HEK293T (cell line): ENCODE results near the gene DNM1L.

ENCODE experiments used
- CTCF ChIA-PET: fragments of 350-600 bp; formaldehyde crosslinking; extraction: SDS; loops from one replicate; lab custom pipeline; 2021; ENCODE audit warnings: antibody characterized with exemption, inconsistent platforms; lab: Yijun Ruan, JAX
- POLR2A ChIA-PET: fragments of 350-600 bp; formaldehyde crosslinking; extraction: SDS; loops from one replicate; lab custom pipeline; 2020; ENCODE audit warnings: antibody characterized with exemption, inconsistent platforms; lab: Yijun Ruan, JAX
- DNase-seq: peaks from one replicate; pipeline ENCODE4 v3.0.0; 2012; ENCODE audit warnings: mixed read lengths; ENCODE audit errors: extremely low spot score
- ARNT ChIP-seq: fragments of 450-650 bp; IDR thresholded peaks from 2 replicates; pipeline ENCODE4 v1.6.1; 2017; ENCODE audit warnings: mild to moderate bottlenecking
- BHLHE40 ChIP-seq: fragments of 450-650 bp; IDR thresholded peaks from 2 replicates; pipeline ENCODE4 v1.6.1; 2016; ENCODE audit warnings: mild to moderate bottlenecking, moderate library complexity, borderline replicate concordance
- CTBP1 ChIP-seq: fragments of 450-650 bp; IDR thresholded peaks from 2 replicates; pipeline ENCODE4 v1.6.1; 2016; ENCODE audit warnings: borderline replicate concordance
- ELF4 ChIP-seq: fragments of 450-650 bp; IDR thresholded peaks from 2 replicates; pipeline ENCODE4 v1.6.1; 2017; ENCODE audit warnings: antibody characterized with exemption
- FOXA1 ChIP-seq: fragments of 450-650 bp; IDR thresholded peaks from 2 replicates; pipeline ENCODE4 v1.6.1; 2016; ENCODE audit warnings: mild to moderate bottlenecking
- FOXK2 ChIP-seq: fragments of 450-650 bp; IDR thresholded peaks from 2 replicates; pipeline ENCODE4 v1.6.1; 2016; ENCODE audit warnings: mild to moderate bottlenecking
- FOXM1 ChIP-seq: fragments of 450-650 bp; IDR thresholded peaks from 2 replicates; pipeline ENCODE4 v1.6.1; 2017; ENCODE audit warnings: mild to moderate bottlenecking, borderline replicate concordance
- HDGF ChIP-seq: fragments of 450-650 bp; IDR thresholded peaks from 2 replicates; pipeline ENCODE4 v1.6.1; 2017; ENCODE audit warnings: antibody characterized with exemption, borderline replicate concordance
- L3MBTL2 ChIP-seq: fragments of 450-650 bp; conservative IDR thresholded peaks from 2 replicates; pipeline ENCODE4 v1.6.1; 2016; ENCODE audit warnings: mild to moderate bottlenecking
- LEF1 ChIP-seq: fragments of 450-650 bp; IDR thresholded peaks from 2 replicates; pipeline ENCODE4 v1.6.1; 2017; ENCODE audit warnings: mild to moderate bottlenecking, borderline replicate concordance
- NFRKB ChIP-seq: fragments of 450-650 bp; IDR thresholded peaks from 2 replicates; pipeline ENCODE4 v1.6.1; 2016; ENCODE audit warnings: mild to moderate bottlenecking, moderate library complexity
- PKNOX1 ChIP-seq: fragments of 450-650 bp; IDR thresholded peaks from 2 replicates; pipeline ENCODE4 v1.6.1; 2016
- SP1 ChIP-seq: fragments of 450-650 bp; IDR thresholded peaks from 2 replicates; pipeline ENCODE4 v1.6.1; 2017
- SUZ12 ChIP-seq: fragments of 450-650 bp; IDR thresholded peaks from 2 replicates; pipeline ENCODE4 v1.6.1; 2016; ENCODE audit warnings: mild to moderate bottlenecking
- TARDBP ChIP-seq: fragments of 450-650 bp; IDR thresholded peaks from 2 replicates; pipeline ENCODE4 v1.6.1; 2016
- ZNF384 ChIP-seq: fragments of 450-650 bp; IDR thresholded peaks from 2 replicates; pipeline ENCODE4 v1.6.1; 2016

DNM1L gene

DNA sequence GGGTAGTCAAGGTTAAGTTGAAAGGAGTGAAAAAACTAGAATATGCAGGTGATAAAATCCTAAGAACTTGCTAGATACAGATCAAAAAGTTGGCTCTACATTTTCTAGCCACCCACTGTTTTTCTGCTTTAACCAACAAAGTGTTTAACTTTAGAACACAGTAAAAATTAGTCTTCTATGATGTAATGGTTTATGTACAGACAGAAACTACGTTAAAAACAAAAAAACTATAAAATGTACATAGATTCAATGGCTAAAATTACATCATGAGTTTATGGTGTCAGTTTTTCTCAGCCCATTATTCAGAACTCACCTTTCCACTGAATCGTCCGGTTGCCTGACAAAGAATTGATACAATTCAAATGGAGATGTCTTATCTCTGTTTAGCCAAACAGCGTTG is 74.5 kb downstream of the DNM1L start:
- DNase-seq, result no peak
- ChIA-PET POLR2A (no interaction called here), CTCF (no interaction called here)
- TF ChIP-seq ARNT, result no peak
- TF ChIP-seq SUZ12, result no peak
- TF ChIP-seq FOXK2, result no peak
- no peak for TF ChIP-seq HDGF
- no peak for TF ChIP-seq FOXA1
- TF ChIP-seq PKNOX1, result no peak
- TF ChIP-seq NFRKB, result no peak
- no peak for TF ChIP-seq ZNF384
- no peak for TF ChIP-seq SP1
- TF ChIP-seq CTBP1, result no peak
- no peak for TF ChIP-seq ELF4
- no peak for TF ChIP-seq LEF1
- TF ChIP-seq BHLHE40, result no peak
- no peak for TF ChIP-seq TARDBP
- TF ChIP-seq L3MBTL2, result no peak
- no peak for TF ChIP-seq FOXM1

- ChIA-PET CTCF (interaction anchor here (0.9 to 1.3 kb wide), 3 partner anchors 15 to 1101 kb away, joined by 3 to 5 read pairs (median 3); no protein-coding TSS in a partner anchor), POLR2A (interaction anchor here (2.4 kb wide), 2 partner anchors 144 to 1268 kb away, joined by 15 to 19 read pairs; partner anchors contain the start of genes ALG10 and PKP2)
- TF ChIP-seq L3MBTL2 (no peak), TARDBP (no peak), FOXM1 (no peak), LEF1 (no peak), SP1 (no peak), CTBP1 (no peak), ZNF384 (no peak), NFRKB (no peak), ELF4 (no peak), BHLHE40 (no peak), PKNOX1 (no peak), ARNT (no peak), FOXA1 (no peak), HDGF (no peak), SUZ12 (no peak), FOXK2 (no peak)
- DNase-seq, result no peak
Measured at GRCh38 chr12:32754111-32754510, 75.0 kb downstream of the DNM1L start.

- CTCF ChIA-PET, result interaction anchor here (0.6 to 2.7 kb wide), 27 partner anchors 11 to 1268 kb away, joined by 3 to 15 read pairs (median 4); partner anchors contain the start of genes ALG10 and PKP2
- TF ChIP-seq ZNF384 (no peak), TARDBP (no peak), PKNOX1 (no peak), ARNT (0 out of 2 replicates have a peak, but pooled peaks have one; percentile 16), SP1 (no peak), SUZ12 (no peak), L3MBTL2 (no peak; the same call in 1 of the 2 replicates), CTBP1 (no peak), ELF4 (peak; percentile 64), LEF1 (no peak)
- POLR2A ChIA-PET, result interaction anchor here (0.7 to 2.4 kb wide), 25 partner anchors 9 to 1267 kb away, joined by 3 to 19 read pairs (median 5); partner anchors contain the start of genes ALG10, DNM1L and PKP2
- DNase-seq, result peak; percentile 79
Measured at GRCh38 chr12:32755051-32755653, 76.1 kb downstream of the DNM1L start.

DNA sequence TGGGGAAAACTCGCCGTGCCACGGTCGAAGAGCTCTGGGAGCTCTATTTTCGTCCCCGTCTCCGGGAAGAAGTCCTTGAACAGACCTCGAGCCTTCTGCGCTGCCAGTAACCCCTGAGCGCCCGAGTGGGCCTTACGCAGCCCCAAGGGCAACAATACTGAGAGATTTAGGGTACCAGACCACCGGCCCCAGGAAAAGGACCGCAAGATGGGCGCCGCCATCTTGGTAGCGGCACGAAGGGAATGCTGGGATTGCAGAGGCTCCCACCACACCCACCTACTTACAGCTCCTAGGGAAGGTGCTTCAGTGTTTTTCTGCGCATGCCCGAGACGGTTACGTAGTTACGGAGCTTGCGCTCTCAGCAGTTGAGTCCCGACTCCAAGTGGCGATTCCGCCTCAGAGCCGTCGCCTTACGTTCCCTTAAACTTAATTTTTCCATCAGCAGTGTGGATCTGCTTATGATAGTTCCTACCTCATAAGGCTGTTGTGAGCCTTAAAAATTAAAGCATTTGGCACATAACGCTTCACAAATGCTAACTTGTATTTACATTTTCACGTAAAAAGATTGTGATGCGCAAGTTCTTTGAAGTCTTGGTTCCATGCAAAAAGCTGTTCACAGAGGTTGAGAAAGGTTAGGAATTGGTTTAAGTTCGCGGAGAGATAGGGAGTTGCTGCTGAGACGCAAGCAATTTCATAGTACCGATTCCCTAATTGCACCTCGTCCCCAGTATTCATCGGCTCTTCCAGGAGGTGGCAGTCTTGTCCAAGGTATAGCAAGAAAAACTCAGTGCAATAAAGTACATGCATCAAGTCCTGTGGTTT is 76.8 kb downstream of the DNM1L start, which contains the start of gene YARS2:
TSS of gene YARS2 (minus strand) at position 244 of the 822 bp plus-strand sequence. CDS start at position 221, 23 bp downstream.
- ChIA-PET POLR2A (interaction anchor here (0.7 to 2.4 kb wide), 26 partner anchors 8 to 1267 kb away, joined by 3 to 19 read pairs (median 4); partner anchors contain the start of genes ALG10, DNM1L and PKP2), CTCF (interaction anchor here (0.5 to 2.7 kb wide), 28 partner anchors 12 to 1267 kb away, joined by 3 to 15 read pairs (median 4); partner anchors contain the start of genes ALG10 and PKP2)
- peak; percentile 91 for DNase-seq
- TF ChIP-seq NFRKB (peak; percentile 64; the same call in 1 of the 2 replicates), ELF4 (peak; percentile 42; the same call in 1 of the 2 replicates), L3MBTL2 (peak; percentile 33; the same call in 1 of the 2 replicates), CTBP1 (no peak)

DNA sequence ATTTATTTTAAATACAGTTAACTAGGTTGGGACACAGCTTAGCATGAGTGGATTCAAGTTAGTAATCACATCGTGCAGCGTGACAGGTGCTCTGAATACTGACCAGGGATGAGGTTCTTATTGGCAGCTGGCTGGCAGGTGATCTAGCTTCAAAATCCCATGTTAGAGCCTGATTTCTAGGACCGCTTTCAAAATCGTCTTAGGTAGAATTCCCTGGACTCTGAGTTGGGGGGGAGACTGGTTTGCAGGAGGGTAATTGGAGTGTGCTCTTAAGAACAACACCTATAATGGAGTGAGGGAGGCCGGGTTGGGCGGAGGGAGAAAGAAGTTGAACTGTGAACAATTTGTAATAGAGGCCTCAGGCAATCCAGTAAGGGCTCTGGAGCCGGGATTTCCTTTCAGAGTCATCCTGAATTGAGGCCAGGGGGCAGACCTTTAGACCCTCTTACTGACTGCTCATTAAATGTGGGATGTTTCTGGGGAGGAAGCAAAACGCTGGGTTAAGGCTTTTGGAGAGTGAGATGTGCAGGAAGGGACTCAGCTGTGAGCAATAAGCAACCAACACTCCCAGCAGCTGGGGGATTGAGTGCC is 77.5 kb downstream of the DNM1L start:
- POLR2A ChIA-PET, result interaction anchor here (0.7 to 2.4 kb wide), 11 partner anchors 14 to 1266 kb away, joined by 3 to 19 read pairs (median 8); partner anchors contain the start of genes ALG10 and PKP2
- CTCF ChIA-PET, result interaction anchor here (0.5 to 2.7 kb wide), 15 partner anchors 13 to 1265 kb away, joined by 3 to 15 read pairs (median 5); partner anchors contain the start of gene PKP2
- TF ChIP-seq NFRKB, result no peak
- TF ChIP-seq HDGF, result no peak
- no peak for TF ChIP-seq BHLHE40
- TF ChIP-seq L3MBTL2, result no peak
- no peak for TF ChIP-seq FOXM1
- no peak for TF ChIP-seq SUZ12
- TF ChIP-seq LEF1, result no peak
- no peak for TF ChIP-seq FOXA1
- no peak for TF ChIP-seq ARNT
- TF ChIP-seq TARDBP, result no peak
- no peak for DNase-seq
